Measurements from ENCODE around the gene CTDSP2. TPM values are rescaled to one million over a fixed set of nuclear protein-coding genes. Genes with fewer than 3 reads are reported as not detected.
"Not testable (repeated sequence)": the region's sequence is repeated elsewhere in the genome, so short reads cannot be mapped to it uniquely, and the experiment has no call there.

Gene CTDSP2
- total RNA-seq, 1 experiment from 2014 or later, result 82.7 TPM

- TF ChIP-seq CTCF (IDR thresholded peaks at IDR 0.05 in 2 of 3, conservative IDR thresholded peaks at IDR 0.05 in 1 of 3; ENCODE audit: borderline replicate concordance in 1 of 3, insufficient read depth in 1 of 3, low read depth in 2 of 3, low read length in 2 of 3), result no peak
Observed at GRCh38 chr12:57881475-57881874, 34.9 kb upstream of the CTDSP2 start (continued).

GRCh38 chr12:57881035-57881434, 34.5 kb upstream of the CTDSP2 start:
- intact Hi-C loops (cut with micrococcal nuclease); H3K9me3 ChIP-seq (ENCODE audit: control insufficient read depth in 1 of 2, insufficient read depth in 1 of 2, low read depth in 1 of 2, low read length in 2 of 2); CTCF ChIA-PET; H3K4me3 ChIP-seq (replicated peaks in 1 of 2; ENCODE audit: low read depth in 1 of 2, low read length in 2 of 2); H4K20me1 ChIP-seq (ENCODE audit: insufficient read depth); H3K27ac ChIP-seq (ENCODE audit: low read depth, low read length); H3K36me3 ChIP-seq (ENCODE audit: control insufficient read depth in 1 of 2, insufficient read depth in 2 of 2, low read length in 2 of 2); H3K9ac ChIP-seq (ENCODE audit: low read length); H3K9me2 ChIP-seq (ENCODE audit: insufficient read depth); BruUV-seq (replicated peaks); DNase-seq (ENCODE audit: low read depth, low spot score); H3K79me2 ChIP-seq (ENCODE audit: insufficient read depth, low read length); H3K27me3 ChIP-seq (ENCODE audit: insufficient read depth, low read length): not testable (repeated sequence)
- peak; percentile 85 for ATAC-seq
- RAD21 ChIA-PET (ENCODE audit: low non-redundant PET in 1 of 2, low total read pairs in 2 of 2, uncharacterized antibody in 2 of 2, unreplicated experiment in 2 of 2), result interaction anchor here in 1 of 2 experiments (0.5 kb wide), 1 partner anchor 36 kb away, joined by 3 read pairs; no protein-coding TSS in a partner anchor
- Histone ChIP-seq H3K4me2 (ENCODE audit: low read length) (peak overlapping the region; percentile 49), H3K4me1 (ENCODE audit: control insufficient read depth in 1 of 2, insufficient read depth in 2 of 2, low read length in 2 of 2) (peaks cover 10 to 20% of the 10 kb centered on the region in 2 experiments; a peak in 3 of 4 replicates), H2AFZ (ENCODE audit: low read depth, low read length, poor library complexity, severe bottlenecking) (peak overlapping the region; percentile 37)
- POLR2A ChIA-PET, result interaction anchor here (1.8 kb wide), 1 partner anchor 16 kb away, joined by 7 read pairs; no protein-coding TSS in a partner anchor

- TF ChIP-seq ATF3 (IDR thresholded peaks at IDR 0.05), result no peak
- RAD21 ChIA-PET (ENCODE audit: low non-redundant PET in 1 of 2, low total read pairs in 2 of 2, uncharacterized antibody in 2 of 2, unreplicated experiment in 2 of 2), result no interaction called here
- peaks cover 10 to 20% of the 10 kb centered on the region in 2 experiments; a peak in 3 of 4 replicates for H3K4me1 ChIP-seq (ENCODE audit: control insufficient read depth in 1 of 2, insufficient read depth in 2 of 2, low read length in 2 of 2)
- no peak overlapping the region for H3K4me3 ChIP-seq (replicated peaks in 1 of 2; ENCODE audit: low read depth in 1 of 2, low read length in 2 of 2)
- DNase-seq (ENCODE audit: low read depth, low spot score) (no peak), ATAC-seq (no peak)
- H3K4me2 ChIP-seq (ENCODE audit: low read length), result no peak overlapping the region
- no peaks in the 10 kb centered on the region for H3K79me2 ChIP-seq (ENCODE audit: insufficient read depth, low read length)
- POLR2A ChIA-PET, result no interaction called here
- no peaks in the 10 kb centered on the region for H3K36me3 ChIP-seq (ENCODE audit: control insufficient read depth in 1 of 2, insufficient read depth in 2 of 2, low read length in 2 of 2)
- no peaks in the 10 kb centered on the region for H4K20me1 ChIP-seq (ENCODE audit: insufficient read depth)
- H3K9me3 ChIP-seq (ENCODE audit: control insufficient read depth in 1 of 2, insufficient read depth in 1 of 2, low read depth in 1 of 2, low read length in 2 of 2), result no peaks in the 10 kb centered on the region
- H3K27me3 ChIP-seq (ENCODE audit: insufficient read depth, low read length), result no peaks in the 10 kb centered on the region
- no peak overlapping the region for H3K27ac ChIP-seq (ENCODE audit: low read depth, low read length)
- CTCF ChIA-PET, result no interaction called here
- H3K9ac ChIP-seq (ENCODE audit: low read length), result no peak overlapping the region
- no peak overlapping the region for H2AFZ ChIP-seq (ENCODE audit: low read depth, low read length, poor library complexity, severe bottlenecking)
- BruUV-seq (replicated peaks), result no TSS peak
- intact Hi-C loops (cut with micrococcal nuclease), result no loop called here
- H3K9me2 ChIP-seq (ENCODE audit: insufficient read depth), result no peaks in the 10 kb centered on the region
Observed at GRCh38 chr12:57877876-57878275, 31.3 kb upstream of the CTDSP2 start.

All from HCT116 (cell line).